ENCODE results near the gene MYT1.

DNA sequence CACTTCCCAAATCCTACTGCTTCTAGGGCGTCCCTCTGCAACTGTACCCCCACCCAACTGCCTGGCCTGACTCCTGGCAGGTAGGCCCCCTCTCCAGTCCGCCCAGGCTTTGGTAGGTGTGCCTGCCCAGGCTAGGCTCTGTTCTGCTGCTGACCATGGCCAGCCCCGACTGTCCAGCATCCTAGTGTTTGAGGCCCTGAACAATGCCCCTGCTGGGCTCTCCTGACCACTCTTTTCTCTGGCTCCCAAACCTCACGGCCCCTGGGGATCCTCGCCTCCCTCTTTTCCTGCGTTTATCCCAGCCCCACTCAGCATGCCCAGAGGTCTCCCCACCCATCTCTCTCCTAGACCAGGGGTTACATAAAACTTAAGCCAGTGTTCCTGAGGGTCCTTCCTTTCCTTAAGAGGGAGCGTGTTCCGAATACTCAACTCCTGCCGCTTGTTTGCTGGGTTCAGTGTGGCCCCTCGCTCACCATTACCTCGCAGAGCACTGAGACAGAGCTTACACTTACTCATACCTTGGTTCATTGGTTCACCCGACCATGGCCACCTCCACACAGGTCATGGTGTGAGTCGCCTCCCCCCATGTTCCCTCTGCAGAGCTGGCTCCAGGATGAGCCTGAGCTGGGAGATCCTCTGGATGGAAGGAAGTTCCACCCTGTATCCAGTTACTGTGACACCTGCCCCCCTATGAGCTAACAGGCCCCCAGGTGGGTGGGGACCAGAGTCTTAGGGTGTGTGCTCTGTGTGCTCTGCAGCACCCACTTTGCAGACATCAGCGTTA, 21.0 kb upstream of the MYT1 start:
- TF ChIP-seq, protein P1, sequence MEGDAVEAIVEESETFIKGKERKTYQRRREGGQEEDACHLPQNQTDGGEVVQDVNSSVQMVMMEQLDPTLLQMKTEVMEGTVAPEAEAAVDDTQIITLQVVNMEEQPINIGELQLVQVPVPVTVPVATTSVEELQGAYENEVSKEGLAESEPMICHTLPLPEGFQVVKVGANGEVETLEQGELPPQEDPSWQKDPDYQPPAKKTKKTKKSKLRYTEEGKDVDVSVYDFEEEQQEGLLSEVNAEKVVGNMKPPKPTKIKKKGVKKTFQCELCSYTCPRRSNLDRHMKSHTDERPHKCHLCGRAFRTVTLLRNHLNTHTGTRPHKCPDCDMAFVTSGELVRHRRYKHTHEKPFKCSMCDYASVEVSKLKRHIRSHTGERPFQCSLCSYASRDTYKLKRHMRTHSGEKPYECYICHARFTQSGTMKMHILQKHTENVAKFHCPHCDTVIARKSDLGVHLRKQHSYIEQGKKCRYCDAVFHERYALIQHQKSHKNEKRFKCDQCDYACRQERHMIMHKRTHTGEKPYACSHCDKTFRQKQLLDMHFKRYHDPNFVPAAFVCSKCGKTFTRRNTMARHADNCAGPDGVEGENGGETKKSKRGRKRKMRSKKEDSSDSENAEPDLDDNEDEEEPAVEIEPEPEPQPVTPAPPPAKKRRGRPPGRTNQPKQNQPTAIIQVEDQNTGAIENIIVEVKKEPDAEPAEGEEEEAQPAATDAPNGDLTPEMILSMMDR (IDR thresholded peaks at IDR 0.05; ENCODE audit: control extremely low read depth in 1 of 3, insufficient read depth in 1 of 3, low read depth in 1 of 3, low read length in 3 of 3), result no peak
- TF ChIP-seq POLR2AphosphoS5 (IDR thresholded peaks at IDR 0.05; ENCODE audit: low read depth, low read length), result no peak

Data from H1 (cell line).